ENCODE measurements around the gene CACNA1E.

CACNA1E gene

DNA sequence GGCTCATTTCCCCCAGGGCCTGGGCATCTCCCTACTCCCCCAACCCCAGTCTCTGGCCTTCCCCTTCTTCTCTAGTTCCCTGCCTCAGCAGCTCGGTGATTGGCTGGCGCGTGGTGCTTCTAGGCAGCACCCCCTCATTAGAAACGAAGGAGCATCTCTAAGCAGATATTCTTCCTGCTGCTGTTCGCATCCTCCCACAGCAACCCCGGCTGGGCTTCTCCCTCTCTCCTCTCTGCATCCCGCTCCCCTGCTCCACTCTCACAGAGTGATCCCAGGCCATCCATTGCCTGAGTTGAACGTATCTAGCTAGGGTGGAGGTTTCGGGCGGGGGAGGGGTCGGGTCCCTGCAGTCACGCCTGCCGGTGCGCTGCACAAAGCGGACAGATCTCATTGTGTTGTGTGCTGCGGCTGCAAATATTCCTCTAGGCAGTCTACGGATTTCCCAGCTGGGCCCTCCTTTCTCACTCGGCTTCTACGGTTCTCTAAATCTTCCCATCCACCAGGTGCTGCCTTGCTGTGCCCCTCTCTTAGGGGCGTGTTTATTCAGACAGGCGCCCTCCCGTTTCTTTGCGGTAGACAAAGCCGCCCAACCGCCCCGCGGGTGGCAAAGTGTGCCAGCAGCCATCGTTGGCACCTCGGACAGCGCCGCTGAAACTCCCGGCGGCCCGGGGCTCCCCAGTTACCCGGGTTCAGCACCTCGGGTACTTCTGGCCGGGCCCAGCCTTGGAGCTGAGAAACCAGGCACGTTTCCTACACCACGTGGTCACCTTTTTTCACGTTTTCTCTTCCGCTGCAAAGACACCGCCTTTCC, 2.2 kb downstream of the CACNA1E start:
- peak; percentile 81 for DNase-seq

DNA sequence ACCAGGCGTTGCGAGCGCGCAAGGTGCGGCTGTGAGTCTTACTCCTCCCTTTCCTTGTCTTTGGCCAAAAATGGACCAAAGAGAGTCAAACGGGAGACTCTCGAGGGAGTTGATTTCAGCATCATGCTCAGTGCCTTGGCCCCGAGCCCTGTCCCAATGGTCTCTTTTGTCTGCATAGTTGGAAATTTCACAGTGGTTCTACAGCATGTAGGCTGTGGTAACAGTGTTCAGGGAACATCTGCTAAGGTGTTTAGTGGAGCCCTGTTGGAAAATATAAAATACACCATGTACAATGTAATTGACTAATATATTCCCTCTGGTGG, 2.7 kb downstream of the CACNA1E start:
- DNase-seq: peak; percentile 88

DNA sequence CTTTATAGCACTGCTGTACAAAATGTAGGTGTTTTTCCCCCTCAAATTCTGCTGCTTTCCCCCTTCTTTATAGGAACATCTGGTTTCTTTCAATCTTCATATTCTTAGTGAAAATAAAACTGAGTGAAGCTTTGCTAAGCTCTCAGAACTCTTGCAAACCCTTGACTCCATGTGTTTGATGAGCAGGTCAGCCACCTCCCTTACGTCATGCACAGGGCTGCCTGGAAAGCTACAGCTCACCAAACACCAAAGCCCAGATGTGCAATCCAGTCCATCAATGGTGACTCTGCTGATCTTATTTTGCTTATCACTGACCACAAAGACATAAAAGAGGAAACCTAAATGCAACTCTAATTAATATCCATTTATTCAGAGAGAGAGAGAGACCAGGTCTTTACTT, 5.5 kb downstream of the CACNA1E start:
- no peak for DNase-seq

DNA sequence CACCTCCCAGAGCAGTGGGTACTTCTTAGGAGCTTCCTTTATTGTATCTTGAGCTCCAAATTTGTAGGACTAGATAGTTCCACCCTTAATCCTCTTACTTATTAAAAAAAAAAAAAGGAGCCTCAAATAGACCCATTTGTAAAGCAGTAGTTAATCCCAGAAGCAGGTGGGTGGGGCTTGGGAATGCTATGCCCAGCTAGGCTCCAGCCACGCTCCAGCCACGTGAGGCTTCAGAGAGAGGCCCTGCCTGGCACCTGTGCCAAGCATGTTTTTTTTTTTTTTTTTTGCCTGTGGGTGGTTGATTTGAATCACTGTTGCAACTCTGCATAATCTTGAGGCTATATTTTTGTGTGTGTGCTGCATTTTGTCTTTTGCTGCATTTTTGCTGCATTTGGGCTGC, 7.0 kb downstream of the CACNA1E start:
- no peak for DNase-seq

DNA sequence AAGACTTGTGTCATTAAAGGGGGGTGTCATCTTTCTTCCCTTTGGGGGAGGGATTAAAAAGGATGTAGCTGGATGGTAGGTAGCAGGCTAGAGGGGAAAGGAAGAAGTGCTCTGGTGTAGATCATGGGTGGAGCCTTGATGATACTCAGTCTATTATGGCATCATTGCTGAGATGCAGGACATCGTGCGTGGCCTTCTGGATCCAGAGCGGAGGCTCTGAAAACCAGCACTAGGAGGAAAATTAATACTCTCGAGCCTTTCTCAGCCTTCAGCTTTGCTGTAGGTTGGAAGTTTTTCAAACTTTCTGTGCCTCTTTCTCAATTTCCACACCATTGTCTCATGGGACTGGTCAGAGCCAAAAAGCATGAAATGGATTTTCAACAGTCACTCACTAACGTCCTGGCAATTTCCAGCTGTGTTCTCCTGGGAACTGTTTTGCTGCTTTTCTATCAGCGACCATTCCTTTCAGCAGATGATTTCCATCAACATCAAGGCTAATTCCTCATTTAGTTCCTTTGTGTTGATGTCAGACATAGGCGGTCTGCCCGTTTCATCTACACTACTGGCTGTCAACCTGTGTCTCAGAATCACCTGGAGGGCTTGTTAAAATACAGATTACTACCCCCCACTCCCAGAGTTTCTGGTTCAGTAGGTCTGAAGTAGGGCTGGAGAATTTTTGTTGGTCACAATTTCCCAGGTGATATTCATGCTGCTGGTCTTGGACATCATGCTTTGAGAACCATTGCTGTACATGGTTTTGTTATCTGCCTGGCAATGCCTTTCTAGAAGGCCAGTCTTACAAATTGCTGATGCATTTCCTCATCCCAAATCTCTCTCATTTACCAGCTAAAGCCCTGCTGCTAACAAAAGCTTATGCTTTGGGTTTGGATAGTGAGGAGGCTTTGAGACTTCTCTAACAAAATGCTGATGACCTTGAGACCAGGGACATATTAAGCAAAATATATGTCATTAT, 7.7 kb downstream of the CACNA1E start:
- no peak for DNase-seq

DNA sequence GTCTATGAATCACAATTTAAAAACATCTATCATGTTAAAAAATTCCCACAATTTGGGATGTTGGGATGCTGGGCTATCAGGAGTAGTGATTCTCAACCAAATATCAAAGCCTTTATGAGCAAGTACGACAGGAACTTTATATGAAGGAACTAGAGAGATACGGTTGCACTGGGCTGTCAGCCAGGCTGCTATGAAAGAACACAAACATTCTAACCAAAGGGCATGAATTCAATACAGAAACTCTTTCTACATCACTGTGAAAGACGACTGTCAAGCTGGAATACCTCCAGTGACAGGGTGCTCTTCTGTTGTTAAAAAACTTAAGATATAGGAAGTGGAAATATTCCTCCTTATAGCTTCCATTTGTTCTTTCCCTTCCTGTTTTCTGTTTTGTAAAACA, 9.8 kb downstream of the CACNA1E start:
- no peak for DNase-seq

DNA sequence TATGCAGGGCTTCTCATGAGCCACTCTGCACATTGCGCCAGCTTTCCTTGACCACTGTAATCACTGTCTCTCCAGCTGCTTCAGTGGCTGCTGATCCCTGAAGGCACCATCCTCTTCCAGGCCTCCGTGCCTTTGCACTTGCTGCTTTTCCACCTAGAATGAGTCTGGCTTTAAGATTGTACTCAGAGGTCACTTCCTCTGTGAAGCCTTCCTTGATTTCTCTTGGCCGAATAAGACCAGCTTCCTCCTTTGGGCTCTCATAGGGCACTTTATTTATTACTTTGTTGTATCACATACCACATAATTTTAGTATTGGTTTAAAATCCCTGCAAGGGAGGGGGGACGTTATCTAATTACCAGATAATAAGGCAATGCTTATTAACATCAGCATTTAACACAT, 10.6 kb downstream of the CACNA1E start:
- no peak for DNase-seq

DNA sequence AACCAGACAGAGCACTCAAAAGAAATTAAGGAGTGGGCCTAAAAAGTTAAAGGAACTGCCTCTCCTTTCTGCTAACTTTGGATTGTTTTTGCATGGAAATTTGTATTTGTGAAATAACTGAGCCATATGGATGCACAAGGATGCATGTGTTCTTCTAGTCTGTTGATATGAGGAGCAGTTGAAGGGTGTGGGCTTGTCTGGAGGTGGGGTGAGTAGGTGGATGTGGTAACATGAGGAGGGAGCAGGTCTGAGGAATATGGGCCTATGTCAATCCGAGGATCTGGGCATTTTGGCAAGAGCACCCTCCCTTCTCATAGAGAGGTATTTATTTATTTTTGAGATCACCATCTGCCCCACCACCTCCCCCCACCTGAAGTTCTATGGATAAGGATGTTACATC, 13.4 kb downstream of the CACNA1E start:
- no peak for DNase-seq

DNA sequence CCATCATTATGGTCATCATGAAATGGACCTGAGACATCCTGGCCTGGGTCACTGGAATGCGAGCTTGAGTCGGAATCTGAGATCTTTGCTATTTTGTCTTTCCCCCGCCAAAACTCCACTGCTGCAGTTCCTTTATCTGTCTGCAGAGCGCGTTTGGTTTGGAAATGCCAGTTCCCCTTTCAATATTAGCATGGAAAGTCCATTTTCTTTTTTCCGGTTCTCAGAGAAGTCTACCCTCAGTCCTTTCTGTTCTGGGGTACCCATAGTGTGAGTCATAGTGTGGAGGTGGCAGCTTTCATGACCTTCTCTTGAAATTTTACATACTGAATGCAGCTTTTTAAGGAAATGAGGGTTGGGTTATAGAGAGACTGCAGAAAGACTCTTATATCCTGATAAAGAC, 14.6 kb downstream of the CACNA1E start:
- DNase-seq: no peak

DNA sequence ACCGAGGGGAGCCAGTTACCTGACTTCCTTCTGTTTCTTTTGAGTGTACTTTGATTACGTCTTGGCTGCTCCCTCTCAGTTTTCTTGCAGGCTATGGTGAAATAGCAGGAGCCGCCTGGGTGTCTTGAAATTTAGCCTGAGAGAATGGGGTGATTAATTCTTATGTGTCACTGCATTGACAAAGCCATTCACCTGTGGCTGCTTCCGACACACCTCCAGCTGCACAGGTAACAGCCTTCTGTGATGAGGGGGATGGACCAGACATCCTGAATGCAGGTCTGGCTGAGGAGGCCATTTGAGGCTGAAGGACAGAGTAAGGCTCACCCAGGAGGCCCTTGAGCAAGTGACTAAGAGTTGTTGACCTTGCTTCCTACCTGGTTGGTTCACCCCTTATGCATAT, 16.5 kb downstream of the CACNA1E start:
- DNase-seq: no peak

DNA sequence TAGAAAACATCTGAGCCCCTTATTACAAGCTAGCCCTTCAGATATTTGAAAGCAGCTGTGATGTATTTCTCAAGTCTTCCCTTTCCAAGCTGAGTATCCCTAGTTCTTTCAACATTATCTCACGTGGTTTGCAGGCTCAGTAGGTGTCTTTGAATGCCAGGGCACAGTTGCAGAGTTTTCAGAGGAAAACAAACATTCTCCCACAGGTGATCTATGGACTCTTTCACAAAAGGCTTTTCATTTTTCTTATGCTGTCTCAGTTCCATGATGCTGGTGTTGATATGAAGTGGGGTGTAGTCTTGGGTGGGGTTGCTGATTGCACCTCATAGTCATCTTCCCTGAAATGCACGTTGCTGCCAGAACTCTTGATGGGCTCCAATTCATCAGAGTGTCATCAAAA, 17.3 kb downstream of the CACNA1E start:
- DNase-seq: no peak

DNA sequence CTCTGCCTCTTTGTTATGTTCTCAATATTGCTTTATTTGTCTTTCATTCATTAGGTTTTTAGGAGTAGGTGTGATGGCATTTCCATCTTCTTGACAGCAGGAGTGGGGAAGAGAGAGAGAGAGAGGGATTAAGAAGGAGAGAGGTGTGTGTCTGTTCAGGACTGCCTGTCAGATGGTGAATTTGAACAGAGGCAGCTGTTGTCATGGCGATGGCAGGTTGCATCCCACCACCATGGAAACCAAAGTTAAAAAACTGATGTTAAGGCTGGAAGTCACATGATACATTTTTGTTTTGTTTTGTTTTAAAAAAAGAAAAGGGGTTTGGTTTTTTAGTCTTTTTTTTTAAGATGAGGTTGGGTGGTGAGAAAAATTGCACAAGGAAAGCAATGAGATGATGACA, 18.3 kb downstream of the CACNA1E start:
- DNase-seq: no peak

DNA sequence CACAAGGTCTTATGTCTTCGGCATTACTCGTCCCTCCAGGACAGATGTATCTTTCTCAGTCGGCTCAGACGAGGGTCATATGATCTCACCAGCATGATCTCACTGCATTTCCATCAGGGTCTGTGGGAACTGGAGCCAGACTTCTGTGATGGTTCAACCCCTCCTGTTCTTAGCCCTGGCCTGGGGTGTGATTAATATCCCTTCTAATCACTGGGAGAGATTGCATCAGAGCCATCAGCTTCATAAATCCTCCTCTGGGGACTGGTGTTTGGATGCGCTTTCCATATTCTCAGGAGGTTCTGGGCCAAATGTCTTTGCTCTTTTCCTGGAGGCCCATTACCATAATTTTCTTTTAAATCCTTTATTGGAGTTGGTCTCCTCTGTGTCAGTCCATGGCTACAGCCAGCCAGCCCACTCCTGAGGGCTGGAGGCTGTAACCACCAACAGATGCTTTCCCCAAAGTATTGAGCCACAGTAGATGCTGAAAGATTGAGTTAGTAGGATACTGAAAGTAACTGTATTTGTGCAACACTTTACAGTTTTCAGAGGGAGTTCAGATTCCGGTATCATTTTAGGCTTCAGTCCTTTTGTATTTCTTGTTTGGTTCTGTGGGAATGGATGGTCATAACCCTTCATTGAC, 20.0 kb downstream of the CACNA1E start:
- no peak for DNase-seq

DNA sequence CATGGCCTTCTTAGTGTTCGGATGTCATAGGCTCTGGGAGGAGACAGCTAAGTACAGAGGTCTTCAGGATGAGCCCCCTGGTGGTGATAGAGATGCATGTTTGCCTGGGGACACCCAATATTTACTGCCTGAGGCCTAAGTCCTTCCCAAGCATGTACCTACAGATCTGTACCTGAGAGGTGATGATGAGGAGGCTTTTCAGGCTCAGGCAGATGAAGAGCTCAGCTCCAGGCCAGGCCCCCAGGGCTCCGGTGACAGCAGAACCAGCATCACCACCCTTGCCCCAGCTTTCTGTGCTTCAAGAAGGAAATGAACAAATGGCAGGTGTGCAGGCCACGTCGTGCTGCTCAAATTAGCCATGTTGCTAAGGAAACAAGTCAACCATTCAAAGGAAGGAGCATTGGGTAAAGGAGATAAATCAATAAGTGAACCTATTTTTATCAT, 21.1 kb downstream of the CACNA1E start:
- DNase-seq: no peak

DNA sequence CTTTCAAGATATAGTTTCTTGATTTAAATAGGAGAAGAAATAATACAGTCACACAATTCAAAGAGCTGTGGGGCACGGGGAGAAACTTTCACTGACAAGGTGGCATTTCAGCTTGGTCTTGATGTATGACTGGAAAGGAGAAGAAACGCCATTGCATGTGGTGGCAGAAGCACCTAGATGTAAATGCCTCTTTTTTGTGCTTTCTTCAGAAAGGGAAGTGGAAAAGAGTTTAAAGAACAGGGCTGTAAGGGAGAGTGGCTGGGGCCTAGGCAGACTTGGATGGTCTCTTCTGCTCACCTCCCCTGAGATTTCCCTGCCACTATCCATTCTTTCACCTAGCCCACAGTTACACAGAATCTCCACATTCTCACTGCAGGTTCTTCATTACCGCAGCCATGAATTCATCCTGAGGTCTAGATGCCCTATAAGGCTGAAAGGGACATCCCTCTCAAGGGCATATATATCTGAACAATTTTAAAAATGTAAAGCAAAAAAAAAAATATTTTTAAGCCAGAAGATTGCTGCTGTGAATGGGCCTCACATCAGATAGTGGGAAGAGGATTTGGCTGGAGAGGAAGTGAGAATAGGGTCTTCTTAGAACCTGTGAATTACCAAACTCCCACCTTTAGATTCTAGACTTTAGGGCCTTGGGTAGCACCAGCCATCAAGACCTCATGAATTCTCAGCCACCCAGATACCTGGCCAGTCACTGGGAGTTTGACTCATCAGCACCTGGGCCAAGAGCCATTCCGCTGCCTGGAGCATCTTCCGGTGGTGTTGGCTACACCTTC, 23.4 kb downstream of the CACNA1E start:
- DNase-seq: no peak

DNA sequence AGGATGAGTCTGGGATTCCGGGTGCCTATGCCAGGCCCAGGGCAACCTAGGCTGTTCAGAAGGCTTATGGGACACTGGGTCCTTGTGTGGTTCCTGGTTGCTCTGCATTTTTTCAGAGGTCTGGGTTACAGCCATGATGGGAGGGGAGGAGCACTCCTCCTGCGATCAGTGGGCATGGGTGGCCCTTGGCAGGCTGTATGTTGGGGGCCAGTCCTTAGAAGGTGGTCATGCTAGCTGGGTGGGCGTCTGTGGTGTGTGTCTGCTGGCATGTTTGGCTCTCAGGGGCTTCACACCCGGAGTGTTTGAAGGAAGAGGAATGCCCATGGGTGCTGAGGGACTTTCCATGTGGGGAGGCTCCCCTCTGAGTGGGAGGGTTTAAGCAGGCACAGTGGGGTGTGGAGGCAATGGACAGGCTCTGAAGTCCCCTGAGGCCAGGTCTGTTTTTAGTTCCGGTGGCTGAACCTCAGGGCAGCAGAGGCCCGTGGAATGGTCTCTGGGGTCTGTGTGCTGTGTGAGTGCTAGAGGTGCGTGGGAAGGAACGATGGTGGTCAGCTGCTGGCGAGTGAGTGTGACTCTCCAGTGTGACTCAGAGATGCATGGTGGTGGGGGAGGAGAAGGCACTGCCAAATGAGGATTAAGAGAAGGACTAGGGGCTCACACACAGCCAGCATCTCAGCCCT, 25.3 kb downstream of the CACNA1E start:
- DNase-seq: no peak

DNA sequence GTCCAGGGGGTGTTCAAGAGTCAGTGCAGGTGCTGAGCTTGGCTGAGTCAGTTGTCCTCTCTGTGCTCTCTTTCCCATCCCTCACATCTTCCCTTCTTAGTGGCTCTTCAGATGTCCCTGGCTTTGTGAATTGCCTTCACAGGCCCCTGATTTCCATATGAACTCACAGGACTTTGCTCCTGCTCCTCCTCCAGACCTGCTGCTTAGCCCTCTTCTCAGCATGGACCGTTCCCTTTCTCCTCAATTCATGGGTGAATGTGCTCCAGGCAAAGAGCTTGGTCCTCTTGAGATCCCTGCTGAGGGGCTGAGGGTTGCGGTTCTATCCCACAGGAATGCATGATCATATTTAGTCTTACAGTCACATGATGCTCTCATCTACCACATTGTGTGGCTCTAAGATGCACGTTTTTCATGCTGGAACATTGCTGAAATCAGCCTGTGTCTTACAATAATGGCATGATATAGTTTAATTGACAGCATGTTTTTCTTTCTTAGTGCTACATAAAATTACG, 30.5 kb downstream of the CACNA1E start:
- DNase-seq: peak; percentile 92

DNA sequence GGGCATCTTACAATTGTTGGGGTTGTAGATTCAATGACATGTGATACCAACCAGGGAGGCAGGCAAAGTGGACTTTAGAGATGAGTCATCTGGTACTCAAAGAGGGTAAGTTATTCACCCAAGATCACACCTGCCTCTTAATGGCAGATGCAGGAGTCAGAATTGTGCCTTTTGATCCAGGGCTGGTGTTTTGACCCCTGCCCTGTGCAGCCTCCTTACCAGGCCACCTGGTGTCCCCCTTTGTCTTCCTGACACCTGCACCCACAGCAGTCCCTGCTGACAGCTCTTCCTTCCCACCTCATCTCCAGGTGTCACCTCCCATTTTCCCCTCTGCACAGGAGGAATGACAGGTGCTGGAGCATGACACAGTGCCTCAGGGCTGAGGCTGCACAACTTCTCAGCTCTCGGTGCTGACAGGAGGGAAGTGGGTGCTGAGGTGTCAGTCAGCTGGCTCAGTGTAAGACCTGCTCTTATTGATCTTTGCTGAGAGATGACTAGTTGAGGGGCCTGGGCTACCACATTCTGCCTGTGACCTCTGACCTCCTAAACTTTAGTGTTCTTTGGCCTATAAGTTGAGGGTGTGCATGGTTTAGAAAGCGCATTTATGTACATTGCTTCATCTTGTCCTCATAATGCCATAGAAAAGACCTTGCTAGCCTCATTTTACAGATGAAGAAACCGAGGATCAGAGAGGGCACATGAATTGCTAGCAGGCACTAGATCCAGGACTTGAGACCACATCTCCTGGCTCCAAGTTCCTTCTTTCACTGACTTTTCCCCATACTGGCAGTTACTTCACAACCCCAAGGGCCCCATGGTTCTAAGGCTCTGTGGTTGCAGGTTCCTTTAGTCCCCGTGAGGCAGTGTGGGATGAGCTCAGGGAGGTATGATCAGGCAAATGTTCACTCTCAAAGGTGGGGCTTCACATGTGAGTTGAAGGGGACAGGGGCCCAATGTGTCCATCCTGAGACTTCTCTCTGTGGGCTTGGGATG, 31.3 kb downstream of the CACNA1E start:
- DNase-seq: peak; percentile 92

DNA sequence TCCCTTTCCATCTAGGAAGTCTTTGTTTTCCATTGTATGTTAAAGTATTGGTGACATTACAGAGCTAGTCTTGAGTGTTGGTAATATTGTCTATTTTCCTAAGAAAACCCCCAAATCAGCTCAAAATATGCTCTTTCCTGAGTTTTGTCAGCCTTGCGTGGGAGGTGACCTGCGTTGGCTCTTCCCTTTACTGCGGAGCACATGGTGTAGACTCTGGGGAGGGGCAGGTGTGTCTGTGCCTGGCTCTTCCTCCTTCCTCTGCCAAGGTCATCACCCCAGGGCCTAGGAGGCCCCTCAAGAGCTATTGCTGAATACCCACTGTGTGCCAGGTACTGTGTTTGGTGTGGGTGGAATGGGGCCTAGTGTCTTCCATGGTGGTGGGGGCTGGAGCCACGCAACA, 33.4 kb downstream of the CACNA1E start:
- DNase-seq: no peak

DNA sequence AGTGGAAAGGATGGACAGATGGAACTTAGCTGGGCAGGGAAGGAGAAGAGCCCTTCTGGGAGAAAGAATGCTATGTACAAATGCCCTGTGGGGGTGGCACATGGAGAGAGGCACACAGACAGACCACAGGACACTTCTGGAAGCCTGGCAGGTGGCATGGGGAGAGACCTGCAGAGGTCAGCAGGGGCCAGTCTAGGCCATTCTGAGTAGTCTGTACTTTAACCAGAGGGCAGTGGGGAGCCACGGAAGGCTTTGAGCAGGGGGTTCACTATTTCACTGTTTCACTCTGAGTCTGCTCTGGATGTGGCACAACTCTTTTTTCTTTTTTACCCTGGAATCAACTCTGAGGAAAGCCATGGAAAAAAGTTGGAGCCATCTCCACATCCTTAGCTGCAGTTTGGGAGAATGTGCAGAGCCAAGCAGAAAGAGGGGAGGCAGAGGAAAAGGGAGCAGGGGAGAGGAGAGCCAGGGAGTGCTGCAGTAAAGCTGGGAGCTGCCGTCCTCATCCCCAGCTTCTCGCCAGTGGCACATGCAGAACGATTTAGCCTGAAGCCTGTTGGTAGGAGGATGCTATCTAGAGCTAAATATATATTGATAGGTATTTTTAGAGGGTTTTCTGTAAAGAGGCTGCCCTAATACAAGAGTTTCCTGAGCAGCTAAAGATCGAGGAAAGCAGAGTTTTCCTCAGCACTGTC, 34.0 kb downstream of the CACNA1E start:
- DNase-seq: no peak
